ENCODE data around the gene FBXO2. TPM values are rescaled to one million over a fixed set of nuclear protein-coding genes. Genes with fewer than 3 reads are reported as not detected.
A peak's percentile ranks its signal among the peaks of the same experiment; 100 is the strongest.
"Not testable (repeated sequence)": the region's sequence is repeated elsewhere in the genome, so short reads cannot be mapped to it uniquely, and the experiment has no call there.

FBXO2 gene
- total RNA-seq, 4 donors from 2014 or later = 8.2 to 16.7 (median 13.5) TPM

- not testable (repeated sequence) for H3K9me3 ChIP-seq; H3K4me3 ChIP-seq; H3K4me1 ChIP-seq; DNase-seq (ENCODE audit: low spot score in 2 of 2); H3K27ac ChIP-seq; H3K36me3 ChIP-seq
- H3K27me3 ChIP-seq = peaks cover 21% of the 10 kb centered on the region
- 58% methylated on average over 18 of the region's 18 CpGs for WGBS
- TF ChIP-seq CTCF (IDR thresholded peaks at IDR 0.05) = peak; percentile 93 to 96
These were observed 11.7 kb downstream of the FBXO2 start for GRCh38 chr1:11642418-11643017.

- H3K9me3 ChIP-seq = no peaks in the 10 kb centered on the region
- H3K4me1 ChIP-seq = no peaks in the 10 kb centered on the region
- 57% methylated on average over 5 of the region's 5 CpGs for WGBS
- no peak for DNase-seq (ENCODE audit: low spot score in 2 of 2)
- no peak overlapping the region for H3K27ac ChIP-seq
- TF ChIP-seq POLR2A (IDR thresholded peaks at IDR 0.05) (no peak), POLR2AphosphoS5 (IDR thresholded peaks at IDR 0.05) (no peak), EP300 (IDR thresholded peaks at IDR 0.05) (no peak), CTCF (IDR thresholded peaks at IDR 0.05) (no peak)
- no peaks in the 10 kb centered on the region for H3K36me3 ChIP-seq
- H3K4me3 ChIP-seq = no peak overlapping the region
- peaks cover 26% of the 10 kb centered on the region for H3K27me3 ChIP-seq
These were observed 12.4 kb downstream of the FBXO2 start for GRCh38 chr1:11641776-11642305.

DNA sequence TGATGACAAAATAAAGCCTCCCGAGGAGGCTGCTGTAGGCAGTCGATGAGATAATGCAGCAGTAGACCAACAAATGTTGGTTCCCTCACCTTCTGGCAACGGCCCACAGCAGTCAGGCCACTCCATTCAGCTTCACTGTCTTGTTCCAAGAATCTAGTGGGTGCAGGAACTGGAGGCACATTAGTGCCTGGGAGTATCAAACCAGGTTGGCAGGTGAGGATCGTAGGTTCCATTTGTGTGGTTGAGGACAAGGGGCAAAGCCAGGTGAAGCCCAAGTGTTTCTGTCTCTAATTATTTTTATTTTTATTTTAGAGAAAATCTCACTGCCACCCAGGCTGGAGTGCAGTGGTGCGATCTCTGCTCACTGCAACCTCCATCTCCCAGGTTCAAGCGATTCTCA, 13.3 kb downstream of the FBXO2 start:
- Histone ChIP-seq H3K9me3 (no peaks in the 10 kb centered on the region), H3K27ac (no peak overlapping the region), H3K4me3 (no peak overlapping the region), H3K4me1 (no peaks in the 10 kb centered on the region), H3K27me3 (peaks cover 32% of the 10 kb centered on the region), H3K36me3 (no peaks in the 10 kb centered on the region)
- DNase-seq (ENCODE audit: low spot score in 2 of 2) = no peak
- no peak for TF ChIP-seq POLR2AphosphoS5 (IDR thresholded peaks at IDR 0.05)
- TF ChIP-seq POLR2A (IDR thresholded peaks at IDR 0.05) = no peak
- no peak for TF ChIP-seq EP300 (IDR thresholded peaks at IDR 0.05)
- 57% methylated on average over 6 of the region's 6 CpGs for WGBS

DNA sequence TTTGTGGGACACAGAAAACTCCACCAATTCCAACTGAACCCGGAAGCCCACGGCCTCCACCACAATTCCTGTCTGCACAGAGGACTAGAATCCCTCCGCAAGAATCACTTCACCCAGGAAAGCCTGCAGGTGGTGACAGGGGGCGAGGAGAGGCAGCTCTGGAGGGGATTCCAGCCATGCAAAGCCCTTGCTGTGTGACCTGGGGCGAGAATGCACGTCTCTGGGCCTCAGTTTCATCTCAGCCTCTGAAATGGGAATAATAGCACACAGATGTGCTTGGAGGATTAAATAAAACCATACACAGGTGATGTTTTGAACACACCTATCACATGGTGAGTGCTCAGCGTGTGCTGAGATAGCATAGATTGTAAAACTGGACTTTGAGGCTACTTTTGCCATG, 14.1 kb downstream of the FBXO2 start:
- TF ChIP-seq POLR2A (IDR thresholded peaks at IDR 0.05) (no peak), POLR2AphosphoS5 (IDR thresholded peaks at IDR 0.05) (no peak), EP300 (IDR thresholded peaks at IDR 0.05) (no peak), CTCF (IDR thresholded peaks at IDR 0.05) (no peak)
- H3K9me3 ChIP-seq = no peaks in the 10 kb centered on the region
- no peaks in the 10 kb centered on the region for H3K36me3 ChIP-seq
- H3K27me3 ChIP-seq = peaks cover 34% of the 10 kb centered on the region
- no peak for DNase-seq (ENCODE audit: low spot score in 2 of 2)
- H3K27ac ChIP-seq = no peak overlapping the region
- WGBS = 69% methylated on average over 6 of the region's 7 CpGs
- no peak overlapping the region for H3K4me3 ChIP-seq
- no peaks in the 10 kb centered on the region for H3K4me1 ChIP-seq

DNA sequence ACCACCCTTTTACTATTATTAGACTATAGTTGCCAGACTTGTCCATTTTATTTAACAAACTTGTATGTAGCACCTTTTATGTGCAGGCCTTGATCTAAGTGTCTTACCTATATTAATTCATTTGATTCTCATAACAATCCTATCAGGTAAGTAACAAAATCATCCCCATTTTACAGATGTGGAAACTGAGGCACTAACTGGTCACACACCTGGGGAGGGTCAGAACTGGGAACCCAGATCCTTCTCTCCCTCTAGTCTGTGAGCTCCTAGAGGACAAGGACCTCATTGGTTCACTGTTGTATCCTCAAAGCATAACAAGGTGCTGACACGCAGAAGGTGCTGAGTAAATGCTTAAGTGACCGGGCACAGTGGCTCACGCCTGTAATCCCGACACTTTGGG, 14.9 kb downstream of the FBXO2 start:
- WGBS = 97% methylated on average over 4 of the region's 4 CpGs
- peaks cover 37% of the 10 kb centered on the region for H3K27me3 ChIP-seq
- TF ChIP-seq CTCF (IDR thresholded peaks at IDR 0.05) = no peak
- no peak for TF ChIP-seq POLR2AphosphoS5 (IDR thresholded peaks at IDR 0.05)
- TF ChIP-seq EP300 (IDR thresholded peaks at IDR 0.05) = no peak
- no peak for TF ChIP-seq POLR2A (IDR thresholded peaks at IDR 0.05)

GRCh38 chr1:11638121-11638520, 16.1 kb downstream of the FBXO2 start:
- no peaks in the 10 kb centered on the region for H3K36me3 ChIP-seq
- 48% methylated on average over 5 of the region's 5 CpGs for WGBS
- TF ChIP-seq POLR2A (IDR thresholded peaks at IDR 0.05) (no peak), POLR2AphosphoS5 (IDR thresholded peaks at IDR 0.05) (no peak), EP300 (IDR thresholded peaks at IDR 0.05) (no peak), CTCF (IDR thresholded peaks at IDR 0.05) (no peak)
- H3K27me3 ChIP-seq = peaks cover 46% of the 10 kb centered on the region
- H3K9me3 ChIP-seq = no peaks in the 10 kb centered on the region
- no peak overlapping the region for H3K4me3 ChIP-seq
- no peaks in the 10 kb centered on the region for H3K4me1 ChIP-seq
- H3K27ac ChIP-seq = no peak overlapping the region
- no peak for DNase-seq (ENCODE audit: low spot score in 2 of 2)

More for the DNA sequence above, 14.9 kb downstream of the FBXO2 start:
- no peak overlapping the region for H3K27ac ChIP-seq
- no peaks in the 10 kb centered on the region for H3K36me3 ChIP-seq
- DNase-seq (ENCODE audit: low spot score in 2 of 2) = no peak
- no peaks in the 10 kb centered on the region for H3K4me1 ChIP-seq
- H3K4me3 ChIP-seq = no peak overlapping the region
- no peaks in the 10 kb centered on the region for H3K9me3 ChIP-seq

Data from suprapubic skin (tissue), 4 donors.